K562 (cell line): Measurements from ENCODE around the gene MKRN1. TPM values are rescaled to one million over a fixed set of nuclear protein-coding genes. Genes with fewer than 3 reads are reported as not detected.

Experiments used
- BRD9 ChIP-seq: fragments of 450-650 bp; IDR thresholded peaks from 2 replicates; pipeline ENCODE4 v1.6.1; 2018; ENCODE audit warnings: low read depth; ENCODE audit not compliant: partially characterized antibody
- CEBPG ChIP-seq, 3 experiments: fragments of 200-800 bp in 1 of 3; sonication (Bioruptor generic) in 1 of 3; sonication (generic) in 1 of 3; formaldehyde crosslinking in 1 of 3; IDR thresholded peaks in 2 of 3; conservative IDR thresholded peaks in 1 of 3; 2 replicates each; pipeline versions ENCODE4 v1.6.1 to v1.8.0; 2016 to 2022; ENCODE audit warnings: missing compliant biosample characterization in 2 of 3, missing genetic modification characterization in 2 of 3, mild to moderate bottlenecking in 1 of 3, missing genetic modification reagents in 1 of 3
- CGGBP1 ChIP-seq: fragments of 250-450 bp; sonication (Bioruptor Pico); IDR thresholded peaks from 2 replicates; pipeline ENCODE4 v1.9.0; 2021; ENCODE audit warnings: mild to moderate bottlenecking
- CHD2 ChIP-seq: IDR thresholded peaks from 2 replicates; pipeline ENCODE4 v1.6.1; 2011; ENCODE audit warnings: low read depth, low read length
- CREB3 ChIP-seq: fragments of 450-650 bp; conservative IDR thresholded peaks from 2 replicates; pipeline ENCODE4 v1.6.1; 2016; ENCODE audit warnings: missing genetic modification characterization, low read depth, mild to moderate bottlenecking, missing compliant biosample characterization, moderate library complexity
- ELF2 ChIP-seq: fragments of 250-450 bp; sonication (Bioruptor Pico); IDR thresholded peaks from 2 replicates; pipeline ENCODE4 v1.5.0; 2021; ENCODE audit warnings: mild to moderate bottlenecking
- FOSL1 ChIP-seq: fragments of 200-800 bp; sonication (Bioruptor generic); conservative IDR thresholded peaks from 2 replicates; pipeline ENCODE4 v1.6.1; 2016; ENCODE audit warnings: missing genetic modification characterization, missing compliant biosample characterization
- FOXP4 ChIP-seq: sonication (generic); formaldehyde crosslinking; IDR thresholded peaks from 2 replicates; pipeline ENCODE4 v1.8.0; 2022; ENCODE audit warnings: mild to moderate bottlenecking, missing genetic modification reagents, borderline replicate concordance
- IRF1 ChIP-seq: sonication (generic); formaldehyde crosslinking; IDR thresholded peaks from 2 replicates; pipeline ENCODE4 v1.8.0; 2022; ENCODE audit warnings: missing genetic modification reagents, mild to moderate bottlenecking, borderline replicate concordance
- KLF6 ChIP-seq: fragments of 250-450 bp; sonication (Bioruptor Pico); IDR thresholded peaks from 2 replicates; pipeline ENCODE4 v1.4.0; 2020; ENCODE audit warnings: mild to moderate bottlenecking, moderate library complexity, borderline replicate concordance
- LCOR ChIP-seq: sonication (generic); formaldehyde crosslinking; IDR thresholded peaks from 2 replicates; pipeline ENCODE4 v1.8.0; 2022; ENCODE audit warnings: mild to moderate bottlenecking, missing genetic modification reagents
- NCOA4 ChIP-seq: fragments of 450-650 bp; IDR thresholded peaks from 2 replicates; pipeline ENCODE4 v1.6.1; 2018; ENCODE audit warnings: mild to moderate bottlenecking; ENCODE audit not compliant: partially characterized antibody
- POLR2G ChIP-seq: fragments of 200-400 bp; formaldehyde crosslinking; IDR thresholded peaks from 2 replicates; pipeline ENCODE4 v1.6.1; 2017; ENCODE audit warnings: low read depth, mild to moderate bottlenecking, antibody characterized with exemption, low read length, moderate library complexity
- RBBP5 ChIP-seq: fragments of 200-600 bp; sonication (generic); IDR thresholded peaks from 2 replicates; pipeline ENCODE4 v1.6.1; 2012; ENCODE audit warnings: borderline replicate concordance, mild to moderate bottlenecking, low read length, control low read depth, inconsistent platforms; ENCODE audit not compliant: insufficient read depth, poor library complexity, severe bottlenecking
- SIX5 ChIP-seq, 2 experiments: IDR thresholded peaks; 2 replicates each; pipeline ENCODE4 v1.6.1; 2011; ENCODE audit warnings: low read length in 2 of 2, borderline replicate concordance in 1 of 2, low read depth in 1 of 2, mild to moderate bottlenecking in 1 of 2, moderate library complexity in 1 of 2; ENCODE audit not compliant: insufficient read depth in 1 of 2
- SMAD3 ChIP-seq: fragments of 450-650 bp; formaldehyde crosslinking; conservative IDR thresholded peaks from 2 replicates; pipeline ENCODE4 v1.4.0; 2020; ENCODE audit warnings: mild to moderate bottlenecking
- SMARCA4 ChIP-seq: fragments of 450-650 bp; IDR thresholded peaks from 2 replicates; pipeline ENCODE4 v1.6.1; 2016
- SMARCB1 ChIP-seq: IDR thresholded peaks from 2 replicates; pipeline ENCODE4 v1.6.1; 2011; ENCODE audit warnings: improper control_type of control experiment, low read depth; ENCODE audit not compliant: insufficient read length
- WHSC1 ChIP-seq: IDR thresholded peaks from one replicate; pipeline ENCODE4 v1.6.1; 2012; ENCODE audit warnings: low read length, control low read depth, inconsistent platforms
- ZC3H11A ChIP-seq: IDR thresholded peaks from 2 replicates; pipeline ENCODE4 v1.6.1; 2012; ENCODE audit warnings: low read depth, low read length, improper control_type of control experiment
- ZNF740 ChIP-seq, 3 experiments: fragments of 200-800 bp in 1 of 3; sonication (Bioruptor generic) in 1 of 3; sonication (generic) in 1 of 3; formaldehyde crosslinking in 1 of 3; IDR thresholded peaks; 2 replicates each; pipeline versions ENCODE4 v1.6.1 to v1.8.0; 2016 to 2022; ENCODE audit warnings: mild to moderate bottlenecking in 2 of 3, missing compliant biosample characterization in 2 of 3, missing genetic modification characterization in 2 of 3, missing genetic modification reagents in 1 of 3
- polyA plus RNA-seq, 8 experiments: library from polyadenylated mRNA; depleted of rRNA in 4 of 8; stranded (reverse) in 5 of 8; unstranded in 3 of 8; fragments of >200 nt; fragmentation: Nextera tagmentation in 2 of 8; fragmentation: Illumina TruSeq in 1 of 8; extraction: Ambion mirVana in 2 of 8; extraction: Trizol in 1 of 8; gene quantifications; 2 replicates each; pipeline versions ENCODE4 v1.2.1 to v1.2.3, GENCODE V29; 2011 to 2014; ENCODE audit warnings: inconsistent platforms in 1 of 8, missing spikeins in 1 of 8
- total RNA-seq, 7 experiments: library from RNA; depleted of rRNA in 6 of 7; stranded (reverse); fragments of >200 nt in 6 of 7; fragmentation: Illumina TruSeq in 2 of 7; extraction: Trizol in 2 of 7; gene quantifications; 2 replicates each; pipeline versions ENCODE4 v1.2.1 to v1.2.3, GENCODE V29; 2011 to 2021; ENCODE audit warnings: low replicate concordance in 1 of 7

MKRN1 gene
- total and polyA plus RNA-seq, 9 of the 15 experiments (the other 6 are each of a cell fraction or from before 2014, with no cell fraction given) = 30.5 to 90.3 (median 76.0) TPM

- TF ChIP-seq CREB3 (tag) = no peak
- no peak for TF ChIP-seq CHD2
- TF ChIP-seq FOXP4 = peak; percentile 61; the same call in 1 of the 2 replicates
- no peak for TF ChIP-seq FOSL1 (tag)
- TF ChIP-seq NCOA4 = no peak
- no peak for TF ChIP-seq IRF1 (CRISPR knock-in tag)
- TF ChIP-seq LCOR = no peak
- no peak for TF ChIP-seq CGGBP1 (CRISPR knock-in tag)
- TF ChIP-seq SMARCB1 = no peak
- TF ChIP-seq RBBP5 = peak; percentile 98
- no peak for TF ChIP-seq ZNF740 (CRISPR knock-in tag; IDR thresholded peaks at IDR 0.05)
- TF ChIP-seq ZNF740 (tag; IDR thresholded peaks at IDR 0.05) = no peak
- no peak for TF ChIP-seq ZC3H11A
- peak; percentile 30; the same call in 1 of the 2 replicates for TF ChIP-seq SMARCA4
- no peak for TF ChIP-seq KLF6 (CRISPR knock-in tag)
- no peak for TF ChIP-seq SMAD3 (CRISPR knock-in tag)
- no peak for TF ChIP-seq SIX5 (IDR thresholded peaks at IDR 0.05; ENCODE audit: borderline replicate concordance in 1 of 2, insufficient read depth in 1 of 2, low read depth in 1 of 2, low read length in 2 of 2)
- TF ChIP-seq CEBPG (CRISPR knock-in tag; IDR thresholded peaks at IDR 0.05) = peak; percentile 42; the same call in 1 of the 2 replicates
- no peak for TF ChIP-seq CEBPG (tag; conservative IDR thresholded peaks at IDR 0.05 in 1 of 2, IDR thresholded peaks at IDR 0.05 in 1 of 2)
- TF ChIP-seq BRD9 = peak; percentile 40
- TF ChIP-seq WHSC1 = no peak
- TF ChIP-seq POLR2G = no peak
- TF ChIP-seq ELF2 (CRISPR knock-in tag) = no peak
Measured at GRCh38 chr7:140478246-140479061, 851 bp downstream of the MKRN1 start (continued).
